ENCODE measurements around the gene ARHGEF25. TPM values are rescaled to one million over a fixed set of nuclear protein-coding genes. Genes with fewer than 3 reads are reported as not detected.

The ARHGEF25 gene
- total and polyA plus RNA-seq, 2 of the 13 experiments (the other 11 are each of a cell fraction or from before 2014, with no cell fraction given): 11.5 to 12.5 TPM

- TF ChIP-seq ZNF33A (CRISPR knock-in tag; IDR thresholded peaks at IDR 0.05; ENCODE audit: borderline replicate concordance): no peak
- peak; percentile 8 for TF ChIP-seq CEBPG (CRISPR knock-in tag; IDR thresholded peaks at IDR 0.05)
- TF ChIP-seq ZNF558 (CRISPR knock-in tag; IDR thresholded peaks at IDR 0.05; ENCODE audit: borderline replicate concordance): no peak
- TF ChIP-seq ZNF790 (CRISPR knock-in tag; IDR thresholded peaks at IDR 0.05; ENCODE audit: borderline replicate concordance): no peak
- TF ChIP-seq RFX3 (CRISPR knock-in tag; IDR thresholded peaks at IDR 0.05): no peak; the same call in 1 of the 2 replicates
- no peak for TF ChIP-seq ZC3H4 (CRISPR knock-in tag; IDR thresholded peaks at IDR 0.05; ENCODE audit: borderline replicate concordance)
- TF ChIP-seq CBX5 (CRISPR knock-in tag; IDR thresholded peaks at IDR 0.05; ENCODE audit: borderline replicate concordance): 0 out of 2 replicates have a peak, but pooled peaks have one; percentile 55
- no peak for TF ChIP-seq NFYC (CRISPR knock-in tag; IDR thresholded peaks at IDR 0.05)
- no peak for TF ChIP-seq SRSF1 (optimal IDR thresholded peaks at IDR 0.05; ENCODE audit: low read depth, low read length)
- TF ChIP-seq ZNF3 (CRISPR knock-in tag; IDR thresholded peaks at IDR 0.05): no peak
- no peak for TF ChIP-seq PCBP1 (IDR thresholded peaks at IDR 0.05; ENCODE audit: borderline replicate concordance, low read depth, low read length)
- TF ChIP-seq KDM6A (CRISPR knock-in tag; IDR thresholded peaks at IDR 0.05; ENCODE audit: low read depth): peak; percentile 59; the same call in 1 of the 2 replicates
- TF ChIP-seq ZC3H13 (CRISPR knock-in tag; IDR thresholded peaks at IDR 0.05): no peak
- no peak for TF ChIP-seq ZNF446 (CRISPR knock-in tag; IDR thresholded peaks at IDR 0.05)
- peak; percentile 79; the same call in 1 of the 2 replicates for TF ChIP-seq MTA1 (CRISPR knock-in tag; IDR thresholded peaks at IDR 0.05; ENCODE audit: borderline replicate concordance)
- no peak for TF ChIP-seq KIAA2018 (CRISPR knock-in tag; IDR thresholded peaks at IDR 0.05; ENCODE audit: borderline replicate concordance)
- TF ChIP-seq ARHGAP35 (CRISPR knock-in tag; IDR thresholded peaks at IDR 0.05; ENCODE audit: borderline replicate concordance): peak; percentile 23; the same call in 1 of the 2 replicates
- peak; percentile 78 for TF ChIP-seq GATAD2A (CRISPR knock-in tag; IDR thresholded peaks at IDR 0.05)
- TF ChIP-seq ZNF749 (CRISPR knock-in tag; IDR thresholded peaks at IDR 0.05; ENCODE audit: borderline replicate concordance): no peak
- TF ChIP-seq HOMEZ (CRISPR knock-in tag; IDR thresholded peaks at IDR 0.05; ENCODE audit: low read depth): no peak; the same call in 1 of the 2 replicates
Observed at GRCh38 chr12:57575771-57576612, 35.2 kb upstream of the ARHGEF25 start (continued).
